ENCODE data around the gene SPTSSB.

- peak; percentile 72 for TF ChIP-seq POLR2AphosphoS5 (IDR thresholded peaks at IDR 0.05; ENCODE audit: low read depth)
- peak; percentile 52 to 56 for TF ChIP-seq CTCF (conservative IDR thresholded peaks at IDR 0.05; ENCODE audit: low read depth in 2 of 2)
- no peak for TF ChIP-seq EZH2 (IDR thresholded peaks at IDR 0.05; ENCODE audit: low read depth, unreplicated experiment)
- TF ChIP-seq EZH2phosphoT487 (IDR thresholded peaks at IDR 0.05; ENCODE audit: unreplicated experiment) = no peak
- TF ChIP-seq NANOG (IDR thresholded peaks at IDR 0.05; ENCODE audit: borderline replicate concordance) = no peak
- TF ChIP-seq REST (IDR thresholded peaks at IDR 0.05; ENCODE audit: unreplicated experiment) = no peak
- TF ChIP-seq ZNF331 (CRISPR knock-in tag; IDR thresholded peaks at IDR 0.05; ENCODE audit: low read depth) = no peak
- TF ChIP-seq JUNB (IDR thresholded peaks at IDR 0.05; ENCODE audit: unreplicated experiment) = no peak
Measured at GRCh38 chr3:161371441-161372320, at the start of gene SPTSSB.

Measured in GM23338 (cell line).